Measurements from ENCODE around the gene PGM1.
"Not testable (repeated sequence)": the region's sequence is repeated elsewhere in the genome, so short reads cannot be mapped to it uniquely, and the experiment has no call there.

Gene PGM1

GRCh38 chr1:63593303-63593885, at the start of gene PGM1:
PGM1 (plus strand) TSS chr1:63593411; CDS start chr1:63593489, 78 bp downstream.
- DNase-seq (ENCODE audit: low read depth in 2 of 2) = peak; percentile 62 to 63

DNA sequence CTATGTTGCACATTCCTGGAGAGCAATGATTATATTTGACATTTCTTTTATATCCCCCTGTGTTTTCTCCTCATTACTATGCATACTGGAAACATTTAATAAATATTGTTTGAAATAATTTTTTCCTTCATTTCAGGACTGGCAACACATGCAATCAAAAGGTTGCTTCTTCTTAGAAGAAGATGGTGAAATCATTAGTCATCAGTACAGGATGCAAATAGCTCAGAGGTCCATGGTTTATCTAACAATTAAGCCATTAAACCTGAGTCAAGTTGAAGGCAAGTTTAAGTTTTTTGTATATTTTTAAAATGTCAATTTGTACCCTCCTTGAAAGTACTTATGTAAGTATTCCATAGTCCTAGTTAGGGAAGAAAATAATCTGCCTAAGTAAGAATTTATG, 47.4 kb upstream of the PGM1 start:
- DNase-seq (ENCODE audit: low read depth in 2 of 2) = no peak

DNA sequence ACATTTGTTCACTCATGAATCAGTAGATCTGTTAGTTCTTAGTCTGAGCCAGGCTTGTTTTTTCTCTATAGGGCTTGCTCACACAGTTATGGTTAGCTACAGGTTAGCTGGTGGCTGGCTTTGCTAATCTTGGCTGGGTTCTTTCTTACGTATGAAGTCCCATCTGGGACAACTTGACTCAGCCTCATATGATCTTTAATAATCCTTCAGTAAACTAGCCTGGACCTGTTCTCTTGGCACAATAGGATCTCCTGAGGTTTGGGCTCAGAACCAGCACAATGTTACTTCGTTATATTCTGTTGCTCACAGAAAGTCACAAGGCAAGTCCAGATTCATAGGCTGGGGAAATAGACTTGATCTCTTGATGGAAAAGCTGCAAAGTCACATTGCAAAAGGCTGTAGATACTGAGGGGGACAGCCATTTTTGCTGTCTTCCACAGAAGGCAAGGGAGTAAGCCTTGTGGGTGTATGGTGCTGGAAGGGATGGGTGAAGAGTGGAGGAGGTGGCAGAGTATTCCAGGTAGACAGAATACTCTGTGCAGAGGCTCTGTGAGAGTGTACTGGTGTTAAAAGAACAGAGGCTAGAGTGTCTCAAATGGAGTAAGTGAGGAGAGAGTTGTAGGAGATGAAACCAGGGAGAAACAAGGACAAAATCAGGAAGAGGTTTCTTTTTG, 45.5 kb upstream of the PGM1 start:
- no peak for DNase-seq (ENCODE audit: low read depth in 2 of 2)

- DNase-seq (ENCODE audit: low read depth in 2 of 2) = no peak
These were observed 44.9 kb upstream of the PGM1 start for GRCh38 chr1:63548303-63548702.

DNA sequence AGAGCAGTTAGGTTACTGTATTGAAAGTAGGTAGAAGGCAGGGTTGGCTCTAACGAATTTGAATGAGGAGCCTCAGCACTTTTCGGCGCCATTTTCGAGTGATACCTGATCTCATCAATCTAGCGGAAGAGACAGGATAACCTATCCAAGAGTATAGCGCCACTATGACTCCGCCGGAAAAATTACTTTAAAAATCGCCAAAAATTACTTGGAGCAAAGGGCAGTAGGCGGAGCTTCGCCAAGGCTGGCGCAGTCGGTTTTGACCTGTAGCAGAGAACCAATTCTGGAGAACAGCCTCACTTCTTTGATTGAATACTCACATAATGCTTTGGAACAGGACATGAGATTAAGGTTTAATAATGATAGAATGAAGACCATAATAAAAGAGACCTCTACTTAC, 44.3 kb upstream of the PGM1 start:
- DNase-seq (ENCODE audit: low read depth in 2 of 2) = no peak

- no peak for DNase-seq (ENCODE audit: low read depth in 2 of 2)
These were observed 37.7 kb upstream of the PGM1 start for GRCh38 chr1:63555480-63555879.

- DNase-seq (ENCODE audit: low read depth in 2 of 2) = peak; percentile 13 to 19
These were observed 35.7 kb upstream of the PGM1 start for GRCh38 chr1:63557365-63557987.

DNA sequence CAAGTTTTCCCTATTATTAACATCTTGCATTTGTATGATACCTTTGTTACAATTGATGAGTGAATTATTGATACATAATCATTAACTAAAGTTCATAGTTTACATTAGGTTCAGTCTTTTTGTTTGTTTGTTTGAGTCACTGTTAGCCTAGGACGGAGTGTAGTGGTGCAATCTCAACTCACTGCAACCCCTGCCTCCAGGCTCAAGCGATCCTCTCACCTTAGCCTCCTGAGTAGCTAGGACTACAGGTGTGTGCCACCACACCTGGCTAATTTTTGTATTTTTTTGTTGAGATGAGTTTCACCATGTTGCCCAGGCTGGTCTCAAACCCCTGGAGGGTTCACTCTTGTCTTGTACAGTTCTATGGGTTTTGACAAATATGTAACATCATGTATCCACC, 33.9 kb upstream of the PGM1 start:
- no peak for DNase-seq (ENCODE audit: low read depth in 2 of 2)

- no peak for DNase-seq (ENCODE audit: low read depth in 2 of 2)
These were observed 29.5 kb upstream of the PGM1 start for GRCh38 chr1:63563745-63564144.

GRCh38 chr1:63569068-63569467, 24.1 kb upstream of the PGM1 start:
- no peak for DNase-seq (ENCODE audit: low read depth in 2 of 2)

DNA sequence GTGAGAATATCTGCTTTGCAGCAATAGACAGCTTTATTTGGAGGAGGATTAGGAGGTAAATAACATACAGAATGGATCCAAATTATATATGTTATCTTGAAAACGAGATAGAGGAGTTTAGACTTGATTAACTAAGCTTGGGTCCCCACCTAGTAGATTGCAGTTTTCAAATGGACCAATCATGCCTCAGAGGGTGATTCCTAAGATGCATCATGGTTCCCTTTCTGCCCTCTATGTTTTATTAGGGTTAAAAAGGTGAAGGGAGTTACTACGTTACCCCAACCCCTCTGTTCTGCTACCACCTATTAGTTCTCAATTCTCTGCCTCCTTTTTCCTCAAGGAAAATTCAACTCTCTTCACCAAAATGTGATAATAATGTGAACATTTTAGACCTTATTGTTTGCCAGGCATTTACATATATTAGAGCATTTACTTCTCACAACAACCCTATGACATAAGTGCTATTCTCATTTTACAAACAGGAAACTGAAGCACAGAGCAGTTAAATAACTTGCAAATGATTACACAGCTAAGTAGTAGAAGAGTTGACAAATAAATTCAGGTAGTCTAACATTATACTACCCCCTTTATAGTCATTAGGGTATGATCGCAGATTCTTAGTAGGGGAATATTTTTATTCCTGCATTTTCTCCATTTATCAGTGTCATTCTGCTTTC, 23.4 kb upstream of the PGM1 start:
- DNase-seq (ENCODE audit: low read depth in 2 of 2) = no peak

DNA sequence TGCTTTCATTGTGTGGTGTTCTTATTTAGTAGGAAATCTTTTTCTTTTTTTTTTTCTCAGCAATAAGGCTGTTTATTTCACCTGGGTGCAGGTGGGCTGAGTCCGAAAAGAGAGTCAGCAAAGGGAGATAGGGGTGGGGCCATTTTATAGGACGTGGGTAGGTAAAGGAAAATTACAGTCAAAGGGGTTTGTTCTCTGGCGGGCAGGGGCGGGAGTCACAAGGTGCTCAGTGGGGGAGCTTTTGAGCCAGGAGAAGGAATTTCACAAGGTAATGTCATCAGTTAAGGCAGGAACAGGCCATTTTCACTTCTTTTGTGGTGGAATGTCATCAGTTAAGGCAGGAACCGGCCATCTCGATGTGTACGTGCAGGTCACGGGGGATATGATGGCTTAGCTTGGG, 20.5 kb upstream of the PGM1 start:
- DNase-seq (ENCODE audit: low read depth in 2 of 2) = not testable (repeated sequence)

DNA sequence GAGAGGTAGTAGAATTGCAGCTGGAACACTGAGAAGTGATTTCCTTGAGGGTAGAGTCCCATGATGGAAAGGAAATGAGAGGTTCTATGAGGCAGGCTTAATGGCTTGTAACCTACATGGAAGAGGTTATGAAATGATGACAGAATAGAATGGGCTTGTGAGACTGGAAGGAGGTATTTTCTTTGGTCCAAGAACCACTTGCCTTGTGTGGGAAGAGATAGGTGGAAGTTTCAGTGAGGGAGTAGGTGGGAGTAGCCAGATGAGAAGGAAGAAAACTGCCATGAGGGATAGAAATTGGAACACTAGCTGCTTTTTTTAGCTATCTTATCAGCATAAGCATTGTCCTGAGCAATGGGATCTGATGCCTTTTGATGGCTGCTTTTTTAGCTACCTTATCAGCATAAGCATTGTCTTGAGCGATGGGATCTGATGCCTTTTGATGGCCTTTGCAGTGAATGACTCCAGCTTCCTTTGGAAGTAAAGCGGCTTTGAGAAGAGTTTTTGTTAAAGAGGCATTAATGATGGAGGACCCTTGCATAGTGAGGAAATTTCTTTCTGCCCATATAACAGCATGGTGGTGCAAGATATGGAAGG, 18.9 kb upstream of the PGM1 start:
- not testable (repeated sequence) for DNase-seq (ENCODE audit: low read depth in 2 of 2)

- peak in 1 of 2 experiments; percentile 22 for DNase-seq (ENCODE audit: low read depth in 2 of 2)
These were observed 17.8 kb upstream of the PGM1 start for GRCh38 chr1:63575340-63575826.

GRCh38 chr1:63586326-63586725, 6.9 kb upstream of the PGM1 start:
- not testable (repeated sequence) for DNase-seq (ENCODE audit: low read depth in 2 of 2)

GRCh38 chr1:63590166-63590560, 3.0 kb upstream of the PGM1 start:
- no peak for DNase-seq (ENCODE audit: low read depth in 2 of 2)

DNA sequence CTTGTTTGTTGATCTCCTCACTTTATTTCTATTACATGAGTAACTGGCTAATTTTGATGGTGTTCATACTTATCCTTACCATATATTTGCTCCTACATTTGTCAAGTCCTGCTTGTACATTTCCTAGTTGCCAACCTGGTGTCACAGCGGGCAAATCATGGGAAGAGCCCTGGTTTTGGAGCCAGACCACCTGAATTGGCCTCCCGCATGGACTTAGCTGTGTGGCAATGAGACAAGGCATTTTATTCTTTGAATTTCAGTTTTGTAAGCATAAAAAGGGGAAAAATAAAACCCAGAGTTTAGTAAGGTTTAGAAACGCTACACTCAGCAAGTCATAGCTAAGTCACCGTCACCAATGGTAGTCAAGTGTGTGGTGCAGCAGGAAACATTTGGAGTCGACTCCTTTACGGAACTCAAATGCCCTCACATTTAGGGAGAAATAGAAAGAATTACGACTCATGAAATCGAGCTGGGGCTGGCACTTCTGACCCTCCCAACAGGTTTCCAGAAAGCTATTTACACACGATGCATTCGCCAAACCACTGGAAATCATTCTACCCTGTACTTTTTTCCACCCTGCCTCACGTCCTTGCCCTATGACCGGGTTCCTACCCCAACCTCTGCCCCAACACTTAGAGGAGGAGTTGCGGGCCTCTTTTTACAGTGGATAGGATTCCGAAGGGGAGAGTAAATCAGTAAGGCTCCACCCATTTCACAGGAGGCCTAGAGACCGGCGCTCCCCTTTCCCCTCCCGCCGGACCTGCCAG, 492 bp upstream of the PGM1 start:
- DNase-seq (ENCODE audit: low read depth in 2 of 2) = peak in 1 of 2 experiments; percentile 11

GRCh38 chr1:63593886-63594605, 835 bp downstream of the PGM1 start:
- DNase-seq (ENCODE audit: low read depth in 2 of 2) = peak; percentile 42 to 44

DNA sequence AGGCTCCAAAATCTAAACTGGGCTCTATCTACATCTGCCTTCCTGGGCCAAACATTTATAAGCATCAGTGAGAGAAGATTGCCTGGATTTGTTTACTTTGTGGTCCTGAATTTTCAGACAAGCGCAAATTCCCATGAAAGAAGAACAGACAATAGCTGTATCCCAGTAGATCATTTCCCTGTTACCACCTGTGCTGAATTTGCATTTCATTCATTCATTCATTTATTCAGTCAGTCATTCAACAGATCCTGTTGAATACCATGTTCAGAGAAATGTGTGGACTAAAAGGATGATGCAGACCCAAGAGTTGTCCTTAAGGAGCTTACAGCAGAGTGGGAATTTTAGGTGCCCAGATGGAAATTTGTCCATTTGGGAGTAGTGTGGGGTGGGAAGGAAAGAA, 2.2 kb downstream of the PGM1 start:
- no peak for DNase-seq (ENCODE audit: low read depth in 2 of 2)

DNA sequence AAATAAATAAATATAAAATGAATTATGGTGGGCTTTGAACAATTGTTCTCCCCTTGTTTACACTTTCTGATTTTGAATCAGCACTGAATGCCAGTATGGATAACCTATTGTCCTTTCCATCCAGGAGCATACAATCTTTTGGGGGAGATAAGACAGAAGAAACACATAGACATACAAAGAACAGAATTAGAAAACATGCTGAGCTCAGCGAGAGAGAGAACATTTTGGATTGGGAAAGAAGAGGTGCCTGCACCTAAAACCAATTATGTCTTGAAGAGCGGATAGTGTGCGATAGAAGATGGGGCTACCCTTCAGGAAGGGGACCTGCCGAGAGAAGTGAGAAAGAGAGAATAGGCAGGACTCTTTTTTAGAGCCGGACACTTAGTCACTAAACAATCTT, 6.6 kb downstream of the PGM1 start:
- no peak for DNase-seq (ENCODE audit: low read depth in 2 of 2)

DNA sequence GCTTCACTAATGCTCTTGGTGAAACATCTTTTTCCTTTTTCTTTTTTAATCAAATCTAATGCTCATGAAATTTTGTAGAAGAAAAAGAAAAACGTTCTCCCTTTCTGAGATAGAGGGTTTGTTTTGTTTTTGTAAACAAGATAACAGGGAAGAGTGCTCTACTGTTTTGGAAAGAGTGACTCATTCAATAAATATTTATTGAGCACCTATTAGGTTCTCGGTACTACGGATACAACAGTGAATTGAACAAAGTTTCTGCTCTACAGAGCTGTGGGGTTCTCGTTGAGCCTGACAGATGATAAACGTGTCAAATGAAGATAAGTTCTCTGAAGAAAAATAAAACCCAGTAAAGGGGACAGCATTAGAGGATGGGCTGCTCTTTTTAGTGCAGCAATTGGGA, 7.0 kb downstream of the PGM1 start:
- no peak for DNase-seq (ENCODE audit: low read depth in 2 of 2)

Measured in fibroblast of skin of left quadriceps (primary cell).